HEK293T (cell line): Measurements from ENCODE around the gene MGST2.

Source experiments
- ARNT ChIP-seq: fragments of 450-650 bp; IDR thresholded peaks from 2 replicates; pipeline ENCODE4 v1.6.1; 2017; ENCODE audit warnings: mild to moderate bottlenecking
- BHLHE40 ChIP-seq: fragments of 450-650 bp; IDR thresholded peaks from 2 replicates; pipeline ENCODE4 v1.6.1; 2016; ENCODE audit warnings: mild to moderate bottlenecking, moderate library complexity, borderline replicate concordance
- FOXM1 ChIP-seq: fragments of 450-650 bp; IDR thresholded peaks from 2 replicates; pipeline ENCODE4 v1.6.1; 2017; ENCODE audit warnings: mild to moderate bottlenecking, borderline replicate concordance
- ZNF384 ChIP-seq: fragments of 450-650 bp; IDR thresholded peaks from 2 replicates; pipeline ENCODE4 v1.6.1; 2016

GRCh38 chr4:139736661-139737060, 71.0 kb downstream of the MGST2 start:
- TF ChIP-seq BHLHE40 (no peak), ZNF384 (no peak), ARNT (no peak), FOXM1 (no peak)
